ENCODE measurements around the gene IP6K2. TPM values are rescaled to one million over a fixed set of nuclear protein-coding genes. Genes with fewer than 3 reads are reported as not detected.
"Not testable (repeated sequence)": the region's sequence is repeated elsewhere in the genome, so short reads cannot be mapped to it uniquely, and the experiment has no call there.

IP6K2 gene, protein sequence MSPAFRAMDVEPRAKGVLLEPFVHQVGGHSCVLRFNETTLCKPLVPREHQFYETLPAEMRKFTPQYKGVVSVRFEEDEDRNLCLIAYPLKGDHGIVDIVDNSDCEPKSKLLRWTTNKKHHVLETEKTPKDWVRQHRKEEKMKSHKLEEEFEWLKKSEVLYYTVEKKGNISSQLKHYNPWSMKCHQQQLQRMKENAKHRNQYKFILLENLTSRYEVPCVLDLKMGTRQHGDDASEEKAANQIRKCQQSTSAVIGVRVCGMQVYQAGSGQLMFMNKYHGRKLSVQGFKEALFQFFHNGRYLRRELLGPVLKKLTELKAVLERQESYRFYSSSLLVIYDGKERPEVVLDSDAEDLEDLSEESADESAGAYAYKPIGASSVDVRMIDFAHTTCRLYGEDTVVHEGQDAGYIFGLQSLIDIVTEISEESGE
- 37.4 and 53.8 TPM in 2 replicates for total RNA-seq

DNA sequence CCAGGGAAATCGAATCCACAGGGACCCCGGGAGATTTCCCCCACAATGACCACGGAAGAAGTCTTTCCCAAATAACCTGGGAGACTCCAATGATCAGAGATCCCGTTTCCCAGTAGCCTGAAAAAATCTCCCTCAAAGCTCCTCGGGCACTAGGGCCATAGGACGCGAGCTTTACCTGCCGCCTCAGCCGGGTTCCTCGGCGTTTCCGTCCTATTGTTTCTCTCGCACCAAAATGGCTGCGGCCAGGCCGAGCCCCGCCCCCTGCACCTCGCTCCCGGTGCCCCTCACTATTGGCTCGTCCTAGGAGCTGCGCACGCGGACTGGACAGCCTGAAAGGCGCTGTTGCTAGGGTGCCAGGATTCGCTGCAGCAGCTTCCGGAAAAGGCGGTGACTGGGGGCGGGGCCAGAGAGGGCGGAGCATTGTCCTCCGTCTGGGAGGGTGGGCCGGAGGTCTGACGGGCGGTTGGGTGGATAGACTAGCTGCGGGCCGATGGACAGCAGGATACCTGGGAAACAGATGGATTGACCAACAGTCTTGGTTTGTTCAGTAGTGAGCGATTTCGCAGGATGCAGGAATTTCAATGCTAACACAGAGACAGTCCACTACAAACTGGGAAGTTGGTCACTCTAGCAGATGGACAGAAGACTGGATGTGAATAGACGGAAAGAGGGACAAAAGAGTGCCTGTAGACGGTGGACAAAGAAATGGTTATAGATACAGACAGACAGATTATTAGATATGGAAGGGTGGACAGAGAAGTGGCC is at the start of gene IP6K2:
Gene IP6K2, minus strand, starts transcription at position 240 of the 765 bp plus-strand sequence. CDS start 21,930 bp downstream, outside the sequence.
- no peak for FAIRE-seq
- Histone ChIP-seq H3K4me3 (ENCODE audit: low read depth, low read length) (peak within 1 kb of the TSS; percentile 78), H3K27me3 (ENCODE audit: control insufficient read depth, insufficient read depth, low read length) (no peaks in the 10 kb centered on the region), H3K36me3 (ENCODE audit: control insufficient read depth, insufficient read depth, low read length) (peaks cover 6% of the 10 kb centered on the region)
- TF ChIP-seq, protein P1, sequence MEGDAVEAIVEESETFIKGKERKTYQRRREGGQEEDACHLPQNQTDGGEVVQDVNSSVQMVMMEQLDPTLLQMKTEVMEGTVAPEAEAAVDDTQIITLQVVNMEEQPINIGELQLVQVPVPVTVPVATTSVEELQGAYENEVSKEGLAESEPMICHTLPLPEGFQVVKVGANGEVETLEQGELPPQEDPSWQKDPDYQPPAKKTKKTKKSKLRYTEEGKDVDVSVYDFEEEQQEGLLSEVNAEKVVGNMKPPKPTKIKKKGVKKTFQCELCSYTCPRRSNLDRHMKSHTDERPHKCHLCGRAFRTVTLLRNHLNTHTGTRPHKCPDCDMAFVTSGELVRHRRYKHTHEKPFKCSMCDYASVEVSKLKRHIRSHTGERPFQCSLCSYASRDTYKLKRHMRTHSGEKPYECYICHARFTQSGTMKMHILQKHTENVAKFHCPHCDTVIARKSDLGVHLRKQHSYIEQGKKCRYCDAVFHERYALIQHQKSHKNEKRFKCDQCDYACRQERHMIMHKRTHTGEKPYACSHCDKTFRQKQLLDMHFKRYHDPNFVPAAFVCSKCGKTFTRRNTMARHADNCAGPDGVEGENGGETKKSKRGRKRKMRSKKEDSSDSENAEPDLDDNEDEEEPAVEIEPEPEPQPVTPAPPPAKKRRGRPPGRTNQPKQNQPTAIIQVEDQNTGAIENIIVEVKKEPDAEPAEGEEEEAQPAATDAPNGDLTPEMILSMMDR (IDR thresholded peaks at IDR 0.05; ENCODE audit: insufficient read depth, low read length, severe bottlenecking), result no peak
- peak; percentile 94 for DNase-seq (ENCODE audit: low read depth)

DNA sequence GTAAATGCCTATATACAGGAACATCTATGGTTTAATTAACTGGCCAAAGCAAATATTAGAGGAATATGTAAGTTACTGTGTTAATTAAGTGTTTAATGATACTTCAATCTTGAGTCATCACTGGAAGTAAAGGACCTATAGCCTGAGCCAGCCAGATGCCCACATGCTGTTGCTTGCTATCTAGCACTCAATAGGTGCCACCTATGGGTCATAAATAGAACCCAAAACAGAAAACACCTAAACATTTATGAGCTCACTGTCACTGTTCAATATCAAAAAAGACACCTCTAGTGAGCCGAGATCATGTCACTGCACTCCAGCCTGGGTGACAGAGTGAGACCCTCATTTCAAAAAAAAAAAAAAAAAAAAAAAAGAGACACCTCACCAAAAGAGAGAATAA is 48.4 kb upstream of the IP6K2 start:
- peaks cover 1% of the 10 kb centered on the region for H3K36me3 ChIP-seq (ENCODE audit: control insufficient read depth, insufficient read depth, low read length)

DNA sequence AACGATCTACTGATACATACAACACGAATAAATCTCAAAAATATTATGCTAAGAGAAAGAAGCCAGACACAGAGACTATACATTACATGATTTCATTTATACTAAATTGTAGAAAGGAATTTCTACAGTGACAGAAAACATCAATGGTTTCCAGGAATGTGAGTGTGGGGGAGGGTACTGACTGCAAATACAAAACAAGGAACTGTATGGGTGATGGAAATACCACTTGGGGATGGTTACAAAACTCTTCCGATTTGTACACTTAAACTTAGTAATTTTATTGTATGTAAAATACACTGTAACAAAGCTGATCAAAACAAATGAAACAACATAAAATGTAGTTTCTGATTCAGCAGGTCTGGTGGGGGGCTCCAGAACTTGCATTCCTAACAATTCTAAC is 45.8 kb upstream of the IP6K2 start:
- Histone ChIP-seq H3K4me3 (ENCODE audit: low read depth, low read length) (no peak overlapping the region), H3K36me3 (ENCODE audit: control insufficient read depth, insufficient read depth, low read length) (peaks cover 1% of the 10 kb centered on the region), H3K27me3 (ENCODE audit: control insufficient read depth, insufficient read depth, low read length) (no peaks in the 10 kb centered on the region)
- DNase-seq (ENCODE audit: low read depth) (no peak), FAIRE-seq (no peak)
- TF ChIP-seq, protein P1 (IDR thresholded peaks at IDR 0.05; ENCODE audit: insufficient read depth, low read length, severe bottlenecking), result no peak

More for the DNA sequence above, 48.4 kb upstream of the IP6K2 start:
- Histone ChIP-seq H3K27me3 (ENCODE audit: control insufficient read depth, insufficient read depth, low read length) (no peaks in the 10 kb centered on the region), H3K4me3 (ENCODE audit: low read depth, low read length) (no peak overlapping the region)
- DNase-seq (ENCODE audit: low read depth) (peak; percentile 67), FAIRE-seq (no peak)
- TF ChIP-seq, protein P1 (IDR thresholded peaks at IDR 0.05; ENCODE audit: insufficient read depth, low read length, severe bottlenecking), result peak; percentile 51

DNA sequence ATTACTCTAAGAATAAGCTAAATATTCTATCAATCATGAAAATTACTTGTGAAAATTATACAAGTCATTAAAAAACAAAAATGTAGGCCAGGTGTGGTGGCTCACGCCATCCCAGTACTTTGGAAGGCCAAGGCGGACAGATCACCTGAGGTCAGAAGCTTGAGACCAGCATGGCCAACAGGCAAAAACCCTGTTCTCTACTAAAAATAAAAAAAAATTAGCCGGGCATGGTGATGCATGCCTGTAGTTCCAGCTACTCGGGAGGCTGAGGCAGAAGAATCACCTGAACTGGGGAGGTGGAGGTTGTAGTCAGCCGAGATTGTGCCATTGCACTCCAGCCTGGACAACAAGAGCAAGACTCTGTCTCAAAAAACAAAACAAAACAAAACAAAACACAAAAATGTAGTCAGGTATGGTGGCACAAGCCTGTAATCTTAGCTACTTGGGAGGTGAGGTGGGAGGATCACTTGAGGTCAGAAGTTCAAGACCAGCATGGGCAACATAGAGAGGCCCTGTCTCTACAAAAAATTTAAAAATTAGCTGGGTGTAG is 43.0 kb upstream of the IP6K2 start:
- DNase-seq (ENCODE audit: low read depth); FAIRE-seq; H3K36me3 ChIP-seq (ENCODE audit: control insufficient read depth, insufficient read depth, low read length); H3K4me3 ChIP-seq (ENCODE audit: low read depth, low read length); H3K27me3 ChIP-seq (ENCODE audit: control insufficient read depth, insufficient read depth, low read length): not testable (repeated sequence)

DNA sequence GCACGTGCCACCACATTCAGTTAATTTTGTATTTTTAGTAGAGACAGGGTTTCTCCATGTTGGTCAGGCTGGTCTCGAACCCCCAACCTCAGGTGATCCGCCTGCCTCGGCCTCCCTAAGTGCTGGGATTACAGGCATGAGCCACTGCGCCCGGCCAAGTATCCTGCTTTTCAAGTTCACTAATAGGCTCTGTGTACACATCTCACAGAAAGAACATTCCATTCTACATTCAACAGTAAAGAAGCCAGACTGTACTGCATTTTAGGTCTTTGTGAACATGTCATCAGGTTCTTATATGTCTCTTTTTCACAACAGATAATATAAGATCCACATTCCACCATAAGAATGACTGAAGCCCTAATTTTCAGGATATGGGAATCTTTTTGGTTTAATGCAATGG is 42.5 kb upstream of the IP6K2 start:
- H3K4me3 ChIP-seq (ENCODE audit: low read depth, low read length); FAIRE-seq; DNase-seq (ENCODE audit: low read depth); H3K27me3 ChIP-seq (ENCODE audit: control insufficient read depth, insufficient read depth, low read length); H3K36me3 ChIP-seq (ENCODE audit: control insufficient read depth, insufficient read depth, low read length): not testable (repeated sequence)

DNA sequence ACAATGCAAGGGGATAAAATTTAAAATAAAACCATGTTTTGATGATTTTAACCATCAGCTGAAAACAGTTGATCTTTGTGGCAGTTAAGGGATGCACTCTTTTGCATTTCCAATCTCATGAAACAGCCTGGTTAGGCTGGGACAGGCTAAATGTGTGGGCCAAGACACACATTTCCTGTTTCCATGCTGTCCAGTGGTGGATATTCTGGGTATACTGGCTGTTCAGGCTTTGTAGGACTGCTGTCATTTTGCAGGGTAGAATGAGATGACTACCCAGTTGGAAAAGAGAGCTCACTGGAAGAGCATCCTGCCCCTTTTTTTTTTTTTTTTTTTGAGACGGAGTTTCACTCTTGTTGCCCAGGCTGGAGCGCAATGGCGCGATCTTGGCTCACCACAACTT is 42.0 kb upstream of the IP6K2 start:
- Histone ChIP-seq H3K36me3 (ENCODE audit: control insufficient read depth, insufficient read depth, low read length) (peaks cover 4% of the 10 kb centered on the region), H3K4me3 (ENCODE audit: low read depth, low read length) (no peak overlapping the region), H3K27me3 (ENCODE audit: control insufficient read depth, insufficient read depth, low read length) (no peaks in the 10 kb centered on the region)
- no peak for DNase-seq (ENCODE audit: low read depth)
- no peak for FAIRE-seq
- TF ChIP-seq, protein P1 (IDR thresholded peaks at IDR 0.05; ENCODE audit: insufficient read depth, low read length, severe bottlenecking), result no peak
